K562 (cell line): ENCODE data around the gene NENF. TPM values are rescaled to one million over a fixed set of nuclear protein-coding genes. Genes with fewer than 3 reads are reported as not detected.
A peak's percentile ranks its signal among the peaks of the same experiment; 100 is the strongest.

ENCODE experiments used
- ATAC-seq: fragments of 200-7000 bp; cut with Tn5 transposase; 3 replicates; pipeline ENCODE4 v1.9.1; 2020; ENCODE audit warnings: moderate library complexity
- BruUV-seq: library from RNA; stranded (reverse); fragments of 400-500 nt; replicated peaks from 2 replicates; lab custom pipeline; 2021; lab: Mats Ljungman, UMichigan
- CTCF ChIA-PET: fragments of 300-600 bp; formaldehyde crosslinking; extraction: SDS; loops from one replicate; lab custom pipeline; 2021; ENCODE audit warnings: low intra/inter-chr PET ratio; lab: Yijun Ruan, JAX
- POLR2A ChIA-PET: fragments of 300-600, 350-650 bp; sonication (Branson Sonifier 250); formaldehyde crosslinking; extraction: SDS; loops from one replicate; lab custom pipeline; 2021; ENCODE audit warnings: antibody characterized with exemption, inconsistent platforms; lab: Yijun Ruan, JAX
- DNase-seq, 4 experiments: peaks; one replicate each; pipeline versions ENCODE4 v3.0.0 to v3.0.0-alpha.2; 2011 to 2018; ENCODE audit warnings: low spot score in 3 of 4, mixed read lengths in 3 of 4; ENCODE audit errors: extremely low read depth in 1 of 4
- FAIRE-seq: peaks from 2 replicates; lab custom pipeline; 2011; peaks lifted over from hg19 to GRCh38; lab: Jason Lieb, UNC
- H2AFZ ChIP-seq: 2 replicates; pipeline ENCODE4 v1.6.0; 2011; ENCODE audit warnings: low read depth, low read length, control low read depth, inconsistent platforms
- H3K27ac ChIP-seq: fragments of 200-600 bp; 3 replicates; pipeline ENCODE4 v1.8.0; 2011; ENCODE audit warnings: low read depth, mild to moderate bottlenecking, control low read depth, inconsistent platforms, low read length, moderate library complexity, mixed read lengths; ENCODE audit errors: extremely low read depth
- H3K27me3 ChIP-seq, 2 experiments: fragments of 300-600 bp in 1 of 2; 2 replicates in 1 of 2; 3 replicates in 1 of 2; pipeline versions ENCODE4 v1.6.0 to v1.8.0; 2011; ENCODE audit warnings: inconsistent platforms in 2 of 2, low read length in 2 of 2, mild to moderate bottlenecking in 1 of 2, mixed read lengths in 1 of 2, moderate library complexity in 1 of 2; ENCODE audit not compliant: control insufficient read depth in 2 of 2, insufficient read depth in 2 of 2
- H3K36me3 ChIP-seq: fragments of 300-600 bp; 3 replicates; pipeline ENCODE4 v1.8.0; 2011; ENCODE audit warnings: mild to moderate bottlenecking, low read length, inconsistent platforms; ENCODE audit not compliant: control insufficient read depth, insufficient read depth
- H3K4me1 ChIP-seq, 2 experiments: fragments of 200-600 bp in 1 of 2; replicated peaks in 1 of 2; 2 replicates in 1 of 2; 3 replicates in 1 of 2; pipeline versions ENCODE4 v1.5.1 to v1.8.0; 2011; ENCODE audit warnings: inconsistent platforms in 2 of 2, low read length in 2 of 2, mild to moderate bottlenecking in 1 of 2, mixed read lengths in 1 of 2, moderate library complexity in 1 of 2; ENCODE audit not compliant: control insufficient read depth in 2 of 2, insufficient read depth in 2 of 2
- H3K4me2 ChIP-seq: 2 replicates; pipeline ENCODE4 v1.6.1; 2011; ENCODE audit warnings: low read length, control low read depth, inconsistent platforms, mixed read lengths; ENCODE audit not compliant: insufficient read depth
- H3K4me3 ChIP-seq: fragments of 200-600 bp; sonication (generic), shearing (Covaris generic); 2 replicates; pipeline ENCODE4 v1.5.1; 2016; ENCODE audit warnings: control low read depth, inconsistent platforms
- H3K79me2 ChIP-seq: fragments of 200-600 bp; 3 replicates; pipeline ENCODE4 v1.8.0; 2011; ENCODE audit warnings: low read length, inconsistent platforms; ENCODE audit not compliant: control insufficient read depth, insufficient read depth
- H3K9ac ChIP-seq, 2 experiments: 2 replicates each; pipeline versions ENCODE4 v1.6.0 to v1.6.1; 2011; ENCODE audit warnings: low read depth in 2 of 2, low read length in 2 of 2, control low read depth in 1 of 2, inconsistent platforms in 1 of 2, mild to moderate bottlenecking in 1 of 2, mixed read lengths in 1 of 2; ENCODE audit not compliant: insufficient read depth in 1 of 2
- H3K9me1 ChIP-seq: one replicate; pipeline ENCODE4 v1.6.0; 2011; ENCODE audit warnings: inconsistent platforms, mild to moderate bottlenecking, low read length, moderate library complexity; ENCODE audit not compliant: control insufficient read depth, insufficient read depth
- H3K9me3 ChIP-seq: replicated peaks from 2 replicates; pipeline ENCODE4 v1.5.1; 2011; ENCODE audit warnings: low read depth, low read length, inconsistent platforms; ENCODE audit not compliant: control insufficient read depth, insufficient read depth
- H4K20me1 ChIP-seq: replicated peaks from 2 replicates; pipeline ENCODE4 v1.6.1; 2011; ENCODE audit warnings: low read length, inconsistent platforms, mixed read lengths; ENCODE audit not compliant: control insufficient read depth, insufficient read depth
- E2F6 ChIP-seq, 2 experiments: IDR thresholded peaks; 2 replicates each; pipeline ENCODE4 v1.6.1; 2011; ENCODE audit warnings: borderline replicate concordance in 1 of 2, control low read depth in 1 of 2, low read depth in 1 of 2, low read length in 1 of 2, mild to moderate bottlenecking in 1 of 2, mixed read lengths in 1 of 2, moderate library complexity in 1 of 2; ENCODE audit not compliant: insufficient read depth in 1 of 2, insufficient read length in 1 of 2, poor library complexity in 1 of 2, severe bottlenecking in 1 of 2; ENCODE audit errors: extremely low read depth in 1 of 2
- MAX ChIP-seq: sonication (generic); formaldehyde crosslinking; IDR thresholded peaks from 2 replicates; pipeline ENCODE4 v1.9.0; 2022; ENCODE audit warnings: mild to moderate bottlenecking, missing genetic modification reagents
- RBM22 ChIP-seq: fragments of 200-400 bp; formaldehyde crosslinking; IDR thresholded peaks from 2 replicates; pipeline ENCODE4 v1.6.1; 2018; ENCODE audit warnings: low read length, low read depth; ENCODE audit not compliant: poor library complexity, severe bottlenecking
- STAG1 ChIP-seq: sonication (generic); formaldehyde crosslinking; IDR thresholded peaks from 2 replicates; pipeline ENCODE4 v1.5.0; 2020; ENCODE audit warnings: missing genetic modification reagents, borderline replicate concordance
- TGIF2 ChIP-seq: sonication (generic); formaldehyde crosslinking; IDR thresholded peaks from 2 replicates; pipeline ENCODE4 v1.8.1; 2022; ENCODE audit warnings: mild to moderate bottlenecking, missing genetic modification reagents, moderate library complexity
- YY1 ChIP-seq, 3 experiments: IDR thresholded peaks; 2 replicates each; pipeline ENCODE4 v1.6.1; 2011; ENCODE audit warnings: low read length in 2 of 3, mild to moderate bottlenecking in 2 of 3, moderate library complexity in 2 of 3, borderline replicate concordance in 1 of 3, control low read depth in 1 of 3, low read depth in 1 of 3; ENCODE audit not compliant: insufficient read depth in 3 of 3, insufficient replicate concordance in 2 of 3, control insufficient read depth in 1 of 3, insufficient read length in 1 of 3; ENCODE audit errors: extremely low read depth in 1 of 3
- WGBS: fragments of 100-300 bp; shearing (Covaris generic); methylation state at CpG from one replicate; pipeline ENCODE4 v1.1.6; 2016; ENCODE audit warnings: low coverage, mixed read lengths; ENCODE audit not compliant: insufficient coverage; ENCODE audit errors: missing lambda C conversion rate; 5-methylcytosine and 5-hydroxymethylcytosine counted together
- in situ Hi-C: fragments of 300-500 bp; cut with MboI; formaldehyde crosslinking; loops from 4 replicates; pipeline ENCODE4 v1.15.0; 2018; ENCODE audit warnings: inconsistent platforms, mixed read lengths
- intact Hi-C: fragments of 100-400 bp; cut with micrococcal nuclease; formaldehyde crosslinking; loops from 2 replicates; pipeline ENCODE4 v1.14.2; 2022
- polyA plus RNA-seq, 8 experiments: library from polyadenylated mRNA; depleted of rRNA in 4 of 8; stranded (reverse) in 5 of 8; unstranded in 3 of 8; fragments of >200 nt; fragmentation: Nextera tagmentation in 2 of 8; fragmentation: Illumina TruSeq in 1 of 8; extraction: Ambion mirVana in 2 of 8; extraction: Trizol in 1 of 8; gene quantifications; 2 replicates each; pipeline versions ENCODE4 v1.2.1 to v1.2.3, GENCODE V29; 2011 to 2014; ENCODE audit warnings: inconsistent platforms in 1 of 8, missing spikeins in 1 of 8
- total RNA-seq, 7 experiments: library from RNA; depleted of rRNA in 6 of 7; stranded (reverse); fragments of >200 nt in 6 of 7; fragmentation: Illumina TruSeq in 2 of 7; extraction: Trizol in 2 of 7; gene quantifications; 2 replicates each; pipeline versions ENCODE4 v1.2.1 to v1.2.3, GENCODE V29; 2011 to 2021; ENCODE audit warnings: low replicate concordance in 1 of 7

Gene NENF
- total and polyA plus RNA-seq, 9 of the 15 experiments (the other 6 are each of a cell fraction or from before 2014, with no cell fraction given), result 6.1 to 100 (median 72.8) TPM

DNA sequence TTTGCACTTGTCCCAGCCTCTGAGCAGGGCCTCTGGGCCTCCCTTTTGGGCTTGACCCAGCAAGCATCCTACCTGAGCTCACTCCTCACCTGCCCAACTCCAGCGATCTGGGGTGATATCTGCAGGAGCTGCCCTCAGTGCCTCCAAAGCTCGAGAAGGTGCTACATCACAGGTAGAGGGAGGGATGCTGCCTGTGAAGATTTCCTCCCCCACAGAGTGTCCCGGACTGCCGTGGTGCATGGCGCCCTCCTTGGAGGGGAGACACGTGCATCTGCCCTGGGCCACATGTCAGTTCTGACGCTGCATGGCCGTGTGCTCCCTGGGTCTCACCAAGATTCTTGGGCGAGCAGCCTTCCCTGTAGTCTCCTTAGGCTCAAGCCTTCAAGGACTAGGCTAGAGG lies 27.7 kb downstream of the NENF start:
- Histone ChIP-seq H3K4me2 (no peak overlapping the region), H3K27me3 (peaks cover 10 to 39% of the 10 kb centered on the region in 2 experiments; a peak in 3 of 5 replicates), H3K9me1 (peaks cover 2% of the 10 kb centered on the region), H3K9me3 (peaks cover 4% of the 10 kb centered on the region), H3K79me2 (no peaks in the 10 kb centered on the region), H3K4me1 (peaks cover 0 to 10% of the 10 kb centered on the region in 2 experiments; a peak in 3 of 5 replicates), H3K36me3 (no peaks in the 10 kb centered on the region), H3K27ac (no peak overlapping the region), H3K4me3 (no peak overlapping the region), H4K20me1 (no peaks in the 10 kb centered on the region), H3K9ac (peak overlapping the region in 1 of 2 experiments; percentile 15; a peak in 1 of 4 replicates), H2AFZ (no peak overlapping the region; the same call in 1 of the 2 replicates)
- ATAC-seq (no peak), DNase-seq (no peak), FAIRE-seq (no peak)
- in situ Hi-C loops (loop anchor here (10.0 kb wide), 1 partner anchor 524 kb away; no protein-coding TSS in a partner anchor), intact Hi-C loops (no loop called here)
- TF ChIP-seq MAX (CRISPR knock-in tag), result peak; percentile 53; the same call in 1 of the 2 replicates
- TF ChIP-seq STAG1 (CRISPR knock-in tag), result peak; percentile 17; the same call in 1 of the 2 replicates
- TF ChIP-seq RBM22, result no peak
- TF ChIP-seq E2F6 (IDR thresholded peaks at IDR 0.05; ENCODE audit: borderline replicate concordance in 1 of 2, extremely low read depth in 1 of 2, insufficient read depth in 1 of 2, insufficient read length in 1 of 2, low read depth in 1 of 2, low read length in 1 of 2, poor library complexity in 1 of 2, severe bottlenecking in 1 of 2), result peak in 1 of 2 experiments; percentile 29
- peak in 1 of 3 experiments; percentile 32 for TF ChIP-seq YY1 (IDR thresholded peaks at IDR 0.05; ENCODE audit: borderline replicate concordance in 1 of 3, control insufficient read depth in 1 of 3, extremely low read depth in 1 of 3, insufficient read depth in 3 of 3, insufficient read length in 1 of 3, insufficient replicate concordance in 2 of 3, low read depth in 1 of 3, low read length in 2 of 3)
- 0 out of 2 replicates have a peak, but pooled peaks have one; percentile 41 for TF ChIP-seq TGIF2 (CRISPR knock-in tag)
- WGBS, result 3% methylated on average over 9 of the region's 9 CpGs
- no TSS peak for BruUV-seq
- ChIA-PET CTCF (interaction anchor here (1.1 kb wide), 1 partner anchor 535 kb away, joined by 3 read pairs; no protein-coding TSS in a partner anchor), POLR2A (interaction anchor here (0.5 kb wide), 1 partner anchor 326 kb away, joined by 4 read pairs; no protein-coding TSS in a partner anchor)
